Activated CD4-positive, alpha-beta memory T cell treated with anti-CD3 and anti-CD28 coated beads, Interleukin-2, amount 10 ng/mL, durations not matched to agents 7 days and 5 days (primary cell): ENCODE data around the gene DCHS1. TPM values are rescaled to one million over a fixed set of nuclear protein-coding genes. Genes with fewer than 3 reads are reported as not detected.

Experiments
- CTCF ChIA-PET: fragments of 350-600 bp; sonication (Branson Sonifier 250); formaldehyde crosslinking; loops from one replicate; lab custom pipeline; 2021; ENCODE audit warnings: antibody characterized with exemption, inconsistent platforms; lab: Charles Lee
- POLR2A ChIA-PET: fragments of 350-600 bp; sonication (Branson Sonifier 250); formaldehyde crosslinking; loops from one replicate; lab custom pipeline; 2021; ENCODE audit warnings: antibody characterized with exemption; lab: Charles Lee
- DNase-seq: peaks from one replicate; pipeline ENCODE4 v3.0.0-alpha.2; 2020
- H3K27ac Mint-ChIP-seq: one replicate; pipeline ENCODE4 v1.8.0; 2021; ENCODE audit warnings: mild to moderate bottlenecking, mixed read lengths
- H3K27me3 Mint-ChIP-seq: one replicate; pipeline ENCODE4 v1.8.0; 2021; ENCODE audit warnings: mixed read lengths
- H3K36me3 Mint-ChIP-seq: one replicate; pipeline ENCODE4 v1.8.0; 2021; ENCODE audit warnings: low read depth, mixed read lengths
- H3K4me1 Mint-ChIP-seq: one replicate; pipeline ENCODE4 v1.8.0; 2021; ENCODE audit warnings: mixed read lengths
- H3K4me3 Mint-ChIP-seq: one replicate; pipeline ENCODE4 v1.8.0; 2021; ENCODE audit warnings: mild to moderate bottlenecking, mixed read lengths
- H3K9me3 Mint-ChIP-seq: one replicate; pipeline ENCODE4 v1.8.0; 2021; ENCODE audit warnings: mixed read lengths
- total RNA-seq, 2 experiments: library from RNA; stranded (reverse); gene quantifications; one replicate each; pipeline ENCODE4 v1.2.3, GENCODE V29; 2021

DCHS1 gene
- total RNA-seq, 2 experiments from 2014 or later: 0.23 to 0.25 TPM

- H3K4me1 Mint-ChIP-seq: peaks cover 24% of the 10 kb centered on the region
- H3K9me3 Mint-ChIP-seq: no peaks in the 10 kb centered on the region
- H3K36me3 Mint-ChIP-seq: no peaks in the 10 kb centered on the region
- no peak for DNase-seq
- H3K4me3 Mint-ChIP-seq: no peak overlapping the region
- CTCF ChIA-PET: interaction anchor here (1.5 kb wide), 1 partner anchor 8 kb away, joined by 4 read pairs; no protein-coding TSS in a partner anchor
- POLR2A ChIA-PET: no interaction called here
- no peak overlapping the region for H3K27ac Mint-ChIP-seq
- H3K27me3 Mint-ChIP-seq: no peaks in the 10 kb centered on the region
Observed at GRCh38 chr11:6629892-6630631, 25.5 kb downstream of the DCHS1 start.

DNA sequence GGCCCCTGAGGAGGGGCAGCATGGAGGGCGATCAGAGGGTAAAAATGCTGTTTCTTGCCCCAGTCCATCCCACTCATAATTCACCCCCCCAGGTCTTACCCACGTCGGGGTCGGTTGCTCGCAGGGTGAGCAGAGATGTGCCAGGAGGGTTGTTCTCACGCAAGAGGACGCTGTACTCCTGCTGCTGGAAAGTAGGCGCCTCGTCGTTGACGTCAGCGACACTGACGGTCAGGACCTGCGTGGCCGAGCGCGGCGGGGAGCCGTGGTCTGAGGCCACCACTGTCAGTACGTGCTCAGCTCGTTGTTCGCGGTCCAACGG lies 26.1 kb downstream of the DCHS1 start:
- ChIA-PET CTCF (interaction anchor here (1.2 kb wide), 1 partner anchor 10 kb away, joined by 3 read pairs; the partner anchor contains the start of gene TPP1), POLR2A (no interaction called here)
- Mint-ChIP-seq H3K4me3 (no peak overlapping the region), H3K27me3 (no peaks in the 10 kb centered on the region), H3K9me3 (no peaks in the 10 kb centered on the region), H3K4me1 (peaks cover 24% of the 10 kb centered on the region), H3K27ac (no peak overlapping the region), H3K36me3 (no peaks in the 10 kb centered on the region)
- no peak for DNase-seq

DNA sequence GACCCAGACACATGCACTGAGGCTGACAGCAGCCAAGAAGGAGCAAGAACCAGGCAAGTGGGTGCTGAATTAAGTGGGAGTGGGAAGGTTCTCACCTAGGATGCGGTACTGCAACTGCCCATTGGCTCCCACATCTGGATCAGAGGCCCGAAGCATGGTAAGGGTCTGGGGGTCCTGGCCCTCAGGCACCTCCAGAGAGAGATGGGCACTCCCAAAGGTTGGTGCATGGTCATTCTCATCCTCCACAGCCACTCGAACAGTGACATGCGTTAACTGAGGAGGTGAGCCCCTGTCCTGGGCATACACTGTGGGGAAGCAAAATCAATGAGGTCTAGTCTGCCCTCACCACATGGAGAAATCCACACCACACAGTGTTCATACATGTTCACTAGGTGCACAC lies 27.1 kb downstream of the DCHS1 start:
- POLR2A ChIA-PET: interaction anchor here (2.3 kb wide), 1 partner anchor 10 kb away, joined by 19 read pairs; the partner anchor contains the start of gene TPP1
- DNase-seq: no peak
- Mint-ChIP-seq H3K27ac (no peak overlapping the region), H3K36me3 (no peaks in the 10 kb centered on the region), H3K4me3 (no peak overlapping the region), H3K9me3 (no peaks in the 10 kb centered on the region), H3K27me3 (no peaks in the 10 kb centered on the region), H3K4me1 (peaks cover 24% of the 10 kb centered on the region)
- CTCF ChIA-PET: interaction anchor here (1.2 kb wide), 1 partner anchor 9 kb away, joined by 3 read pairs; the partner anchor contains the start of gene TPP1

- no peak for DNase-seq
- POLR2A ChIA-PET: interaction anchor here (1.3 to 2.3 kb wide), 5 partner anchors 9 to 56 kb away, joined by 4 to 19 read pairs (median 8); partner anchors contain the start of genes ILK, MRPL17, TAF10 and TPP1
- no peaks in the 10 kb centered on the region for H3K9me3 Mint-ChIP-seq
- peaks cover 24% of the 10 kb centered on the region for H3K4me1 Mint-ChIP-seq
- H3K27me3 Mint-ChIP-seq: no peaks in the 10 kb centered on the region
- H3K4me3 Mint-ChIP-seq: peak overlapping the region; percentile 40
- peak overlapping the region; percentile 5 for H3K27ac Mint-ChIP-seq
- H3K36me3 Mint-ChIP-seq: no peaks in the 10 kb centered on the region
- CTCF ChIA-PET: interaction anchor here (0.8 to 1.2 kb wide), 3 partner anchors 9 to 39 kb away, joined by 3 to 6 read pairs (median 4); partner anchors contain the start of gene TPP1
Observed at GRCh38 chr11:6627762-6628241, 27.8 kb downstream of the DCHS1 start.

DNA sequence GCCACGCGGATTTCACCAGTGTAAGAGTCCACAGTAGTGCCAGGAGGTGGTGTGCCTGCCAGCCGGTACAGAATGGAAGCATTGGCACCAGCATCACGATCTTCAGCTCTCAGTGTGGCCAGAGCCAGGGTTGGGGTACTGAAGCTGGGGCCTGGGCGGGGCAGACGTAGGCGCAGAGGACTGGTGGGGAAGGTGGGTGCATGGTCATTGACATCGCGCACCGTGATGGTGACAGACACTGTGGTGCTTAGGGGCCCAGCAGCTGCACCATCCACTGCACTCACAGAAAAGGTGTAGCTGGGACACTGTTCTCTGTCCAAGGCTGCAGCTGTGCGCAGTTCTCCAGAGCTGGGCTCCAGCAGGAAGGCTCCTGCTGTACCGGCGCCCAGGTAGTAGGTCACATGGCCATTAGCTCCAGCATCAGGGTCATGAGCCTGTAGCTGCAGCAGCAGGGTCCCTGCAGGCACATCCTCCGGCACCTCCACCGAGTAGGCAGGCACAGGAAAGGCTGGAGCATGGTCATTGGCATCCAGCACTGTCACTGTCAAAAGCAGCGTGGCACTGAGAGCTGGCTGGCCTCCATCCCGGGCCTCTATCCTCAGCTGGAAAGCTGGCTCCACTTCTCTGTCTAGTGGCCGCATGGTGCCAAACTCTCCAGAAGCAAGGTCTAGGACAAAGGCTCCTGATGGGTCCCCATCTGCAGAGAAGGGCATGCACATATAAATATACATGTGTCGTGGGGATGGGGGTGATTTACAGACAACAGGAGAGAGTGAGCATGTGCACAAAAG lies 28.4 kb downstream of the DCHS1 start:
- H3K4me3 Mint-ChIP-seq: peak overlapping the region; percentile 40
- CTCF ChIA-PET: interaction anchor here (0.8 to 1.2 kb wide), 3 partner anchors 8 to 40 kb away, joined by 3 to 6 read pairs (median 4); partner anchors contain the start of gene TPP1
- no peak for DNase-seq
- no peaks in the 10 kb centered on the region for H3K9me3 Mint-ChIP-seq
- peaks cover 24% of the 10 kb centered on the region for H3K4me1 Mint-ChIP-seq
- no peaks in the 10 kb centered on the region for H3K36me3 Mint-ChIP-seq
- no peaks in the 10 kb centered on the region for H3K27me3 Mint-ChIP-seq
- H3K27ac Mint-ChIP-seq: peak overlapping the region; percentile 5
- POLR2A ChIA-PET: interaction anchor here (1.3 to 2.3 kb wide), 5 partner anchors 9 to 56 kb away, joined by 4 to 19 read pairs (median 8); partner anchors contain the start of genes ILK, MRPL17, TAF10 and TPP1

DNA sequence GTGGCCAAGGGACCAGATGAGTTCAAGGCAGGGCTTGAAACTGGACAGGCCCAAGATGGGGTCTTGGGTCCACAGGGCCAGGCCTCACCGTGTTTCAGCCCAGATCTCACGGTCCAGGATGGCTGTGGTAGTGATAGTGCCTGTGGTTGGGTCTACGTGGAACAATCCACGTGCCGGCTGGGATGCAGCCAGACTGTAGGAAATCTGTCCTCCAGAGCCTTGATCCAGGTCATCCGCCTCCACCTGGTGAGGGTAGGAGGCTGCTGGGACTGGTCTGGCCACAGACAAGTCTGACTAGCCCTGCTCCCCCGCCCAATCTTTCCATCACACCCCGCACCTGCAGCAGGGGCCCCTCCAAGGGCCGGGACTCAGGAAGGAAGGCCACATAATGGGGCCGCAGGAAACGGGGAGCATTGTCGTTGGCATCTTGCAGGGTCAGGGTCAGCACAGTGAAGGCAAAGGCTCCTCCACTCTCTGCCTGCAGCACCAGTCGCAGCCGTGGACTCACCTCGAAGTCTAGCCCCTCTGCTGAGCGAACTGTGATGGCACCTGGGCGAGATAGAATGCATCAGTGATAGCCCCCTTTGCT lies 29.7 kb downstream of the DCHS1 start:
- H3K4me3 Mint-ChIP-seq: no peak overlapping the region
- CTCF ChIA-PET: no interaction called here
- peaks cover 20% of the 10 kb centered on the region for H3K4me1 Mint-ChIP-seq
- POLR2A ChIA-PET: no interaction called here
- H3K27ac Mint-ChIP-seq: no peak overlapping the region
- DNase-seq: no peak
- no peaks in the 10 kb centered on the region for H3K27me3 Mint-ChIP-seq
- H3K36me3 Mint-ChIP-seq: no peaks in the 10 kb centered on the region
- H3K9me3 Mint-ChIP-seq: no peaks in the 10 kb centered on the region

DNA sequence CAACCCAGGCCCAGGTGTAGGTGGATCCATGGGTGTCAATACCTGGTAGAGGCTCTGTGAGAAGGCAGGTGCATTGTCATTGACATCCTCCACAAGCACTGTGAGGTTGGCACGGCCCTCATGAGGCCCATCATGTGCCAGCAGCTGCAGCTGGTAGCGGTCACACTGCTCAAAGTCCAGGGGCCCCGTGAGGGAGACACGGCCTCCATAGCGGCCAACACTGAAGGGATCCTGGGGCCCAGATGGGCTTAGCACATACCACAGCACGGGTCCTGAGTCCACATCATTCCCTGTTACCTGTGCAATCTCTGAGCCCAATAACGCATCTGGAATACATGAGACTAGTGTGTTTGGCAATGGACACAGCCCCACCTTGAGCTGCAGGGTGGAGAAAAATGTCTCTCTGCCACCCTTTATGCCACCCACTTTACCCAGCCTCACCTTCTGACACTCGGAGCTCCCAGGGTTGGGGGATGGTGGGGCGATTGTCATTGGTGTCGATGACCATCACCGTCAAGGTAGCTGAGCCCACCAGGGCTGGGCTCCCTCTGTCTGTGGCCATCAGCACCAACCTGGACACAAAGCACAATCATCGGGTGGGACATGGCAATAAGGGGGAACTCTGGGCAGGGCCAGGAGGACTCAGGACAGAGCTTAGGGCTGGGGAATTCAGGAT lies 30.3 kb downstream of the DCHS1 start:
- H3K9me3 Mint-ChIP-seq: no peaks in the 10 kb centered on the region
- ChIA-PET CTCF (no interaction called here), POLR2A (interaction anchor here (0.6 kb wide), 1 partner anchor 12 kb away, joined by 3 read pairs; no protein-coding TSS in a partner anchor)
- no peaks in the 10 kb centered on the region for H3K36me3 Mint-ChIP-seq
- DNase-seq: no peak
- peaks cover 20% of the 10 kb centered on the region for H3K4me1 Mint-ChIP-seq
- no peak overlapping the region for H3K4me3 Mint-ChIP-seq
- H3K27me3 Mint-ChIP-seq: no peaks in the 10 kb centered on the region
- H3K27ac Mint-ChIP-seq: no peak overlapping the region

GRCh38 chr11:6623391-6624363 lies 31.9 kb downstream of the DCHS1 start:
- Mint-ChIP-seq H3K4me1 (peaks cover 20% of the 10 kb centered on the region), H3K27ac (no peak overlapping the region), H3K36me3 (no peaks in the 10 kb centered on the region), H3K9me3 (no peaks in the 10 kb centered on the region), H3K27me3 (no peaks in the 10 kb centered on the region), H3K4me3 (no peak overlapping the region)
- no peak for DNase-seq
- POLR2A ChIA-PET: interaction anchor here (1.0 to 6.6 kb wide), 2 partner anchors 11 to 18 kb away, joined by 5 to 108 read pairs; partner anchors contain the start of genes ILK and RRP8
- CTCF ChIA-PET: interaction anchor here (1.2 kb wide), 1 partner anchor 60 kb away, joined by 4 read pairs; the partner anchor contains the start of gene MRPL17

GRCh38 chr11:6622261-6623171 lies 33.1 kb downstream of the DCHS1 start:
- H3K36me3 Mint-ChIP-seq: no peaks in the 10 kb centered on the region
- H3K27me3 Mint-ChIP-seq: no peaks in the 10 kb centered on the region
- no peak overlapping the region for H3K27ac Mint-ChIP-seq
- H3K4me1 Mint-ChIP-seq: peaks cover 12% of the 10 kb centered on the region
- H3K4me3 Mint-ChIP-seq: no peak overlapping the region
- H3K9me3 Mint-ChIP-seq: no peaks in the 10 kb centered on the region
- ChIA-PET CTCF (interaction anchor here (1.0 to 1.9 kb wide), 3 partner anchors 8 to 61 kb away, joined by 3 to 7 read pairs (median 4); partner anchors contain the start of gene MRPL17), POLR2A (interaction anchor here (1.9 to 6.6 kb wide), 3 partner anchors 11 to 61 kb away, joined by 7 to 108 read pairs (median 19); partner anchors contain the start of genes ILK, MRPL17, RRP8 and TAF10)
- no peak for DNase-seq

DNA sequence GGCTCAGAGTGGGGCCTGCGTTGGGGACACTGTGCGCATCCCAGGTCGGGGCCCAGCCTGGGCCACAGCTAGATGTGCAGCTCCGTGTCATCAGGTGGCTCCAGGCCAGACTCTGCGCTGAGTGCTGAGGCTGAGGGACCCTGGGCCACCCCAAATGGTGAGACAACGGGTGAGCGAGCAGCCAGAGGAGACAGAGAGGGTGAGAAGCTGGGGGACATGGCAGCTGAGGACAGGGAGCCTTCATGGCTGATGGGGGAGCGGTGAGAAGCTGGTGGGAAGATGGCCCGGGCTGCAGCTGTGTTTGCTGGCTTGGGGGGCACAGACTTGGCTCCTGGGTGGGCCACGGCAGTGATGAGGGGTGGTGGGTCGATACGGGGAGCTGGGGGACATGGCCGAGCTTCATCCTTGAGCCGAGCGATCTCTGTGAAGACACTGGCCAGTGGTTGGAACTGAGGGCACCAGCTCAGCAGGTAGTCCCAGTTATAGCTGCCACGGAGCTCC lies 33.8 kb downstream of the DCHS1 start:
- no peak overlapping the region for H3K27ac Mint-ChIP-seq

More for the DNA sequence above, 33.8 kb downstream of the DCHS1 start:
- Mint-ChIP-seq H3K4me3 (no peak overlapping the region), H3K4me1 (peaks cover 4% of the 10 kb centered on the region), H3K36me3 (peaks cover 2% of the 10 kb centered on the region), H3K27me3 (no peaks in the 10 kb centered on the region), H3K9me3 (no peaks in the 10 kb centered on the region)
- CTCF ChIA-PET: interaction anchor here (0.6 to 1.9 kb wide), 4 partner anchors 9 to 1073 kb away, joined by 3 to 7 read pairs (median 4); partner anchors contain the start of gene MRPL17
- no peak for DNase-seq
- POLR2A ChIA-PET: interaction anchor here (0.8 to 6.6 kb wide), 5 partner anchors 10 to 67 kb away, joined by 3 to 108 read pairs (median 7); partner anchors contain the start of genes ILK, MRPL17, RRP8 and TAF10
